Astrocyte of the hippocampus (primary cell): ENCODE data around the gene SERINC5.

Experiments used
- DNase-seq: peaks from one replicate; pipeline ENCODE4 v3.0.0; 2011; ENCODE audit warnings: low read depth, low spot score

SERINC5 gene

DNA sequence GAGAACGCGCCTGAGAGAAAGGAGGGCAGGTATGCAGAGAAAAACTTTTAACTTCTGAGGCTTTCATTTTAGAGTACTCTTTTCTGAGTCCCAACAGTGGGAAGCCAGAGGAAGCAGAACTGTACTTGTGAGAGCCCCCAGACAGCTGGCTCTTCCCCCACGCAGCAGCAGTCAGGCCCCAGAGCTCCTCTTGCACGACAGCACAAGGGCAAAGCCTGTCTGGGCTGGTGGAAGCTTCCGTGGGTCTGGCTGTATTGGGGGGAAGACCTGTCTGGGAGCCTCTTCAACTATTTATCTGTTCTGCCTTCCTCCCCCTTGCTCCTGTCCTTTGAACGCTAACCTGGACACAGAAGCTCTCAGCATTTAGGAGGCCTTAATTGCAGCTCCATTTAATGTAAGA, 152.5 kb downstream of the SERINC5 start:
- DNase-seq, result no peak

DNA sequence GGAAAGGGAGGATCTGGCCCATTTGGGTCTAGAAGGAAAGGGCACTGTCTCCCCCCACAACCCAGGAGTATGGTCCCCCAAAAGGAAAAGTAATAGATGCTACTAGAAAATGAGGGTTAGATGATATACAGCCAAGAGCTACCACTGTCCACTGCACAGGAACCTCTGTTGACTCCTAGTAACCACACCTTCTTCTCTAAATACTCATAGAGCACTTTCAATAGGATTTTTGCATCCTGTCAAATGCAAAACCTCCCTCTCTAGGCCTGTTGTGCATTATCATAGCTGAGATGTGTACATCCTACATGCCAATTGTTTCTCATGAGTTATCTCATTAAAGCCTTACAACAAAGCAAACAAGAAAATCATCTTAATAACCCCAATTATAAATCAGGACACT, 153.9 kb downstream of the SERINC5 start:
- no peak for DNase-seq

DNA sequence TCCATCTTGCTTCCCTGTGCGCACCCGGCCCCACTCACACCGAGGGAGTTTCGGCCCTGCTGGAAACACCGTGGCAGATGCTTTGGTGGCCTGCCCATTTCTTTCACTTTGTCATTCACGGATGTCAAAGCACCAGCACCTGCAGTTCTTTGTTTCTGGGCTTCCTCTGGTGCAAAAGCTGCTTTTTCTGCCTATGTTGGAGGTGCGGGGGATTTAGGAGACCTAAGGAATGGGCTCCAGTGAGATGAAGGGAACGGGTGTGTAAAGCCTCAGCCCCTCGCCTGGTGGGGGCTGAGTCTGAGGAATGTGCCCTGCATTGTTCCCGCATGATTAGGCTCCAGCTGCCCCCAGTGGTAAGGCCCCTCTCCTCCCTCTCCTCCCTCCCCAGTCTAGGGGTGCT, 158.4 kb downstream of the SERINC5 start:
- peak; percentile 41 for DNase-seq

DNA sequence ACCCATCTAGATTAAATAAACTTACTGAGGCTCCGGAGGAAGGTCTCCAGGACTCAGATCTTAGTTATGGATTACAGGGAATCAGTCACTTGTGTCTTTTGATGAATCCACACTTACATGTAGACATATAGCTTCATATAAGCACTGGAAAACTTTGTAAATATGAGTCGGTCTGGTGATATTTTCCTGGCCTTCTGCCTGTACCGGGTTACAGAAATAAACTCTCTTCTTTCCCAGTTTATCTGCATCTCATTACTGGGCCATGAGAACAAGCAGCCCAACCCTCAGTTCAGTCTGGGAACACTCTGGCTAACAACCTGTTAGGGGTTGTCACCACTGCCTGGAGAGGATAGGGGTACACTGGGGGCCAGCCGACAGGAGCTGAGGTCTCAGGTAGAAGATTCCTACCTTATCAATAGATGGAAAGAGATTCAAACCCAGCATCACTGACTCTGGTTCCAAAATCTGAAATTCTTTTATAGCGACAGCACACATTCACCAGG, 161.6 kb downstream of the SERINC5 start:
- no peak for DNase-seq

DNA sequence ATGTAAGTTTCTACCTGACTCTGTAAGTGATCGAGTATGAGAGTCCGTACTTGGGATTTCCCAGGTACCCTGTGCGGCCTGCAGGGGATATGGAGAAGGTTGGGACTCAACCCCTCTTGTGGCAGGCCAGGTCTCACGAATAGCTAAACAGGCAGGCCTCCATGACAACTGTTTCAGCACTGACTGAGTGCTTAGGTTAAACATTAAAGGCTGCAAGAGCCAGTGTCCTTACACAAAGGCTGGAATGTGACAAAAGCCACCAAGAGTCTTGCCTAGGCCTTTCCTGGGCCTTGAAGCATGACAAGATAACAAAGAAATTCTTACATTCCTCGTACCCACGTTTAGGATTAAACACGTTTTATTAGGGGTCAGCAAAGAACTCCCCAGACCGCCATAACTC, 162.1 kb downstream of the SERINC5 start:
- DNase-seq, result no peak

DNA sequence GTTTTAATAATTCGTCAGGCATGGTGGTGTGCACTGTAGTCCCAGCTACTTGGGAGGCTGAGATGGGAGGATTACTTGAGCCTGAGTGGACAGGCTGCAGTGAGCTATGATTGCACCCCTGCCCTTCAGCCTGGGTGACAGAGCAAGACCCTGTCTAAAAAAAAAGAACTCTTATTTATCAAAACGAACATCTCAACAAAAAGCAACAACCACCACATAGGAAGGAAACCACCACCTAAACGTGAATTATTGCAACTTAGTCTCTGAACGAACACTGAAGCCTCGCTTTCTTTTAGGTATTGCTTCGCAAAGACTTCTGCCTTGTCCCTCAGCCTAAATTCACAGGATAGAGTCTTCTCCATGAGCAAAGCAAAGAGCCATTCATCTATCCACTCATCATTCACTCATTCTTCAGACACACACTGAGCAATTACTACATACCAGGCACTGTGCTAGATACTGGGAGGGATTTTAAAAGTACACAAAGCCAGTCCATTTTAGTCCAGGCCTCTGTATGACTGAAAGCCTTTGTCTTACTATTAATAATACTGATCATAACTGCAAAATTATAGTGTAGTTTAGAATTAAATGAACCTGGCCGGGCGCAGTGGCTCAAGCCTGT, 163.3 kb downstream of the SERINC5 start:
- no peak for DNase-seq

DNA sequence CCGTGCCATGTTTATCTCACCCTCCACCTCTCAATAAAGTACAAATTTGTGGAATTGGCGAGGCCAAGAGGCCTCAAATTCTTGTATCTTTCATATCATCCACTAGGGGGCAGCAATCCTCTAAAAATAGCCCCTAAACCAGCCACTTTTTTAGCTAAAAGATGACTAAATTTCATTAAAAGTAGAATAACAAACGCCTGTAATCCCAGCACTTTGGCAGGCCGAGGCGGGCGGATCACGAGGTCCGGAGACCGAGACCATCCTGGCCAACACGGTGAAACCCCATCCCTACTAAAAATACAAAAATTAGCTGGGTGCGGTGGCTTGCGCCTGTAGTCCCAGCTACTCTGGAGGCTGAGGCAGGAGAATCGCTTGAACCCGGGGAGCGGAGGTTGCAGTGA, 164.1 kb downstream of the SERINC5 start:
- peak; percentile 74 for DNase-seq

DNA sequence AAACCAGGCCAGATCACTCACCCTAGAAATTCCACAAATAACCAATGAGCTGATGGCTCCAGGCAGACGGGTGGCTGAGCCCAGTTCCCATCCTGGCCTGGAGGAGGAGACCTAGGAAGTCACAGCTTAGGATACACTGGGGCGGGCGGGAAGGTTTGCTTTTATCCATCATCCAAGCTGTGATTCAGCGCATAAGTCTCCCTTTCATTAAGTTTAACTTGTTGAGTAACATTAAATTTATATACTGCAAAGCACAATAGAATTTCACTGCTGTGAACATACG, 165.0 kb downstream of the SERINC5 start:
- DNase-seq, result no peak

DNA sequence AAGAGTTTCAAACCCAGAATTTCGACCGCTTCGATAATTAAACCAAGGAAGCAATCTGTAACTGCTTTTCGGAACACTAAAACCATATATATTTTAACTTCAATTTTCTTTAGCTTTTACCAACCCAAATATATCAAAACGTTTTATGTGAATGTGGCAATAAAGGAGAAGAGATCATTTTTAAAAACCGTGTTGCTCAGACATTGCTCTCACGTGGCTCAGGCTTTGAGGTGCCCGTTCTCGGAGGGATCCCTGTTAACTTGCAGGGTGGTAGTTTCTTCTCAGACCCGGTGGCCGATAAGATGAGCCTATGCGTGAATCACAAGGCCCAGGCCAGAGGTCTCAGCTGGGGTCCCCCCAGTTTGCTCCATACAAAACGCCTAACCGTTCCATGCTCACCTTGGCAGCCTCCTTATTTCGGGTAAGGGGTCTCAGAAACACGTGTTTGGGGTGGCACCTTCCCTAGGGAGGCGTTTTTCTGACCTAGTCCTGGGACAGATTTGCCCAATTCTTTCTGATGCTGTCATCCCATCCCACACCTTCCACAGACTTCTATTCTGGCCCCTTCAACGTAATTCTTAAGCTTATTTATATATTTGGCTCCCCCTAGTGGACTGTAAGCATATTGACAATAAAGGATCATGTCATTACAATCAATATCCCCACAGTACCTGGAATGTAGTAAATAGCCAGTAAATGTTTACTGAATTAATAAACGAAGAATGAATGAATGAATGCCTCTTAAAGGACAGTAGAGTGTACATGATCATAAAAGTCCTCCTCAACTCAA, 172.6 kb downstream of the SERINC5 start:
- peak; percentile 68 for DNase-seq

DNA sequence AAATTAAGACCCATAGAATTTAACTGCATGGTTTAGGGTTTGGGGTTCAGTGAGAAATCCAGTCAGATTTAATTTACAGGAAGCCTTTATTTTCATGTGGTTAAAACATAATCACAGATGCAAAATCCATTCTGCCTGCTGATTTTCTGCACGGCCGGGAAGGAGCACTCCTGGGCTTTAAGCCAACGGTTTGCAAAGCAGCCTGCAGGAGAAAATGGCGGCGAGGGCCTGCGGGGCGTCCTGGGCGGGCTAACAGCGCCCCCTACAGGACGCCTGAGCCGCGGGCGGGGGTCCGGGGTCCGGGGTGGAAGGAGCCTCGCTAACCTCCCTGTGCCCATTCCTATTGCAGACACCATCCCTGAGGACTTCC, 173.1 kb downstream of the SERINC5 start:
- DNase-seq, result peak; percentile 89

DNA sequence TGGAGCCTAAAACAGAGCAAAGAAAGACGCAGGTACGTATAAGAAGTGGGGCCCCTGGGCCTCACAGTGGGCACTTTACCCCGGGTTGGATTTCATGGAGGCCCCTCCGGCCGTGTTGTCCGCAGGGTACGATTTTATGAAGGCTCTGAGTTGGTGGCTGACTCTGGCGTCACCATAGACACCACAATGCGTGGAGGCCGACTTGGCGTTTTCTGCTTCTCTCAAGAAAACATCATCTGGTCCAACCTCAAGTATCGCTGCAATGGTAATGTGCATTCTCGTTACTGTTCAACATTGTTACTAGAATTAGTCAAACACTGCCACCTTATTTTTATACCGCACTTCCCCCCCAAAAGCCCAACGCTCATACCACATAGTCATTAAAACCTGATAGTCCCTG, 173.6 kb downstream of the SERINC5 start:
- DNase-seq, result no peak

DNA sequence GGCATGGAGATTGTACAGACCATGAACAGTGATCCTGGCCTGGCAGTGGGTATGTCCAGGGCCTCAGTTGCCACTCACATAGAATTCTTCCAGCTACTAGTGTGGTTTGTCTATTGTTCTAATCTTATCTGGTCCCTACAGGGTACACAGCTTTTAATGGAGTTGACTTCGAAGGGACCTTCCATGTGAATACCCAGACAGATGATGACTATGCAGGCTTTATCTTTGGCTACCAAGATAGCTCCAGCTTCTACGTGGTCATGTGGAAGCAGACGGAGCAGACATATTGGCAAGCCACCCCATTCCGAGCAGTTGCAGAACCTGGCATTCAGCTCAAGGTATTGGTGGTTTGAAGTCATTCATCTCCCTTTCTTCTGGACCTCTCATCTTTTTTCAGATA, 176.9 kb downstream of the SERINC5 start:
- DNase-seq, result no peak

DNA sequence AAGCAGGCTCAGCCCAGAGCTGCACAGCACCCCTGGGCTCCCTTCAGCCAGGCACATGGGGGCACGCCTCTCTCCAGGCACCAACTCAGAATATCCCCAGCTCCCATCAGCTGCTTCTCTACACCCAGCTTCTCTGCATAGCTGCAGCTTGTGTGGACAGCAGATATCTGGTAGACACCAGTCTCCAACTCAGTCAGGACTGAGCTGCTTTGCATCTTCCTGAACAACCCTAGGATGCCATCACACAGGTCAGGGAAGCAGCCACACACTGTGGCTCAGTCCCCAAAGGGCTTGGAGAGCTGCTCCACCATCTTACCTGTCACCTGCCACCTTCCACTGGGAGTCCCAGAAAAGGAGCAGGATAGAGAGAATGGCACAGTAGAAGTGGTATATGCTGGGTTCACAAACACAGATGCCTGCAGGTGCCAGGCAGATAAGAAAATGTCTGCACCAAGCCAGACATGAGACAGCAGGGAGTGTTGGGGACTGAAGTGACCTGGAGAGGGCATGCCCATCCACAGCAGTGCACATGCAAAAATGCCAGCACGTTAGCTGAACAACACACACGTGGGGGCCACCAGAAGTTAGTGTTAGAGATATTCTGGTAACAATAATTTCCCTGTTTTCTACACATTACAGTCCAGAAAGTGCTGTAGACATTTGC, 178.7 kb downstream of the SERINC5 start:
- DNase-seq, result no peak

DNA sequence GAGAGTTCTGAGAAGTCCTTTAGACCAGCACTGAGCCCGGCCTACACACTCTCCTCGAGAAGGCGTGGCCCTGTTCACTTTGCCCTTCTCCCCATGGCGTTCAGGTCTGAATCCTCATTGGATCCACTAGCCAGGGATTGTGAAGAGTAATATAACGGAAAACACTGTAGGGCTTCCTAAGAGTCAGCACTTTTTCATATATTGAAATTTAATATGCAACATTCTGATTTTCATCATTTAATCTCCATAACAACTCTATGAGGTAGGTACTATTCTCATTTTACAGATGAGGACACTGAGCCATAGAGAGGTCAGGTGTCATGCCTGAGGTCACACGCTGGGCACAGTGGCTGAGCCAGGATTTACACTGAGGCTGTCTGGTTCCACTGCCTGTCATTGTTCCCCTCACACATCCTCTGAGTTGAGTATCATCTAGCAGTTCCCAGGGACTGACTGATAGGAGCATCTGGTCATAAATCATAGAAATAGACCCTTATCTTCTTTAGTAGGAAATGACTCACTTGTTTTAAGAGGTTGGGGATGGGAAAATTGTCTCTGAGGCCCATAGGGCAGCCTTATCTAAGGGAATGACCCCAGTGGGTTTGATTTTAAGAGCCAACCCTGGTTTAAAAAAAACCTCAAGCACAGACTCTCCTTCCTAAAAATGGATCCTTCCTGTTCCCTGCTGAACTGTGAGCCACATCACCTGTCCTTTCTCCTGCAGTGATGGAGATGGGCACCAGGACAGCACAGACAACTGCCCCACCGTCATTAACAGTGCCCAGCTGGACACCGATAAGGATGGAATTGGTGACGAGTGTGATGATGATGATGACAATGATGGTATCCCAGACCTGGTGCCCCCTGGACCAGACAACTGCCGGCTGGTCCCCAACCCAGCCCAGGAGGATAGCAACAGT, 179.5 kb downstream of the SERINC5 start:
- no peak for DNase-seq

DNA sequence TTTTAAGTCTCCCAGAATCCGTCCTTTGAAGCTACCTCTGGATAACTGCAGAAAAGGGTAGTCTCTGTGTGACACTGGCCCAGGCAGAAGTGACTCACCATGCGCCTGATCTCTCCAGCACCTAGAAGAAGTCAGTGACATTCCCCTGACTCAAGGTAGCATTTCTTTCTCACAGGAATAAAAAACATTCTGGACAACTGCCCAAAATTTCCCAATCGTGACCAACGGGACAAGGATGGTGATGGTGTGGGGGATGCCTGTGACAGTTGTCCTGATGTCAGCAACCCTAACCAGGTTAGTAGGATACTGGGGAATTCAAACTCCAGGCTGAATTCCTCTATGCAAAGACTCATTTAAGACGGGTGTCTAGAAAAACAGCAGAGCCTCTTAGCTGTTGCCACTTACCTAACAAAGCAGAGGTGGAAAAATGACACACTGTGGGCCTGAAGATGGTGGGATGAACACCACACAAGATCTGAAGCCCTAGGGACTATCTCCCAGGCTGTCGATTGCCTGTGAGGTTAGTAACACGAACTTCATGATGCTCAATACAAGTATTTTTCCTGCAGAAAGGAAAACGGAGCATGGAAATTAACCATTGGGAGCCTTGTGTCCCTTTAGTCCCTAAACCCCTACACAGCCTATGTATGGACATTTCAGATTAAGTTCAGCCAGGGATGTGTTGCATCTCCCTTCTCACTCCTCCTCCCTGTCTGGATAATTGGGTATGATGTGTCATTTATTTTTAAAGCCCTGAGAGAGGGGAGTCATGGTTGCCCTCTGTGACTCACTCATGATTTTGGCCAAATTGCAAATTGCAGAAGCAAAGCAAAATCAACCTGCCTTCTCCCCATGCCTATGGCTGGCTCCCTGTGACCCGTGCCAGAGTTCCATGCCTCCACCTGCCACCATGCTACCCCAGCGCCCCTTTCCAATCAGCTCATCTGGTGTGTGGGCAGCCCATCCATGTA, 183.5 kb downstream of the SERINC5 start:
- DNase-seq, result no peak

DNA sequence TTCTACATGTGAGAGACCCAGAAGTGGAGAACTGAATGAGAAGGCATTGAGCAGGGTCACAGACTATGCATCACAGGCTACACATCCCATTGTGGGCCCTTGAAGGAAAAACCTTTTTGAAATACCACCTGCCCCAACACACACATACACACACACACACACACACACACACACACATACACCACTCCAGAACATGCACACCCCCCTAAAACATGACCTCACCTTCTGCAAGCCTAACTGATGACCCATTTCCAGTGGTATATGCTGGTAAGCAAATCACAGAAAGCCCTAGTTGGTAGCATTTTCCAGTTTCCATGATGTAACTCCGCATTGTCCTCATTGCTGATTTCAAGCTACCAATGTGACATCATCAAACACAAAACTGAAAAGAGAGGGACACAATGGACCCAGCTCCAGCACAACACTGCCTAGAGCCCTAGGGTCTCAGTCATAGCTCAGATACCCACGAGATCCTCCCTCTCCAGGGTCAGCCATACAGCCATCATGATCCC, 184.3 kb downstream of the SERINC5 start:
- DNase-seq, result no peak

DNA sequence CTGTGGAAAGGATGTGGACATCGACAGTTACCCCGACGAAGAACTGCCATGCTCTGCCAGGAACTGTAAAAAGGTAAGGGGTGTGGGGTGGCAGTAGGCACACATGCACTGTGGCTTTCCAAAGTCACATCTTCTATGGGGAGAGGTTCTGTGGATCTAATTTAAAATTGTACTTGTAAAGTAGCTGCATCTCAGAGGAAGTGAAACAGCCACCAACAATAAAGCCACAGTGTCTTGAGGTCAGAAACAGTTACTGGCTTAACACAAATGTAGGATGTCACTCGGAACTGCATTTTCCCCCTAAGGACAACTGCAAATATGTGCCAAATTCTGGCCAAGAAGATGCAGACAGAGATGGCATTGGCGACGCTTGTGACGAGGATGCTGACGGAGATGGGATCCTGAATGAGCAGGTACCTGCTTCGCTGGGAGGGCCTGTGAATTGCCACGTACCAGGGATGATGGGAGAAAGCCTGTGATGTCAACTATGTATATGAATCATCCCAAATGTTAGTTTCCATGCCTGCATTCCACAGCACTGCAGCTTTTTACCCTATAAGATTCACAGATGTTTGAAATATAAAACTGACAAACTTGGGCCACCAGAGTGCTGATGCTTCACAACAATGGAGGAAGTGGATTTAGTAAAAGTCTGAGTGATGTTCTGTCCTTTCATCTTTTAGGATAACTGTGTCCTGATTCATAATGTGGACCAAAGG, 185.4 kb downstream of the SERINC5 start:
- DNase-seq, result no peak

DNA sequence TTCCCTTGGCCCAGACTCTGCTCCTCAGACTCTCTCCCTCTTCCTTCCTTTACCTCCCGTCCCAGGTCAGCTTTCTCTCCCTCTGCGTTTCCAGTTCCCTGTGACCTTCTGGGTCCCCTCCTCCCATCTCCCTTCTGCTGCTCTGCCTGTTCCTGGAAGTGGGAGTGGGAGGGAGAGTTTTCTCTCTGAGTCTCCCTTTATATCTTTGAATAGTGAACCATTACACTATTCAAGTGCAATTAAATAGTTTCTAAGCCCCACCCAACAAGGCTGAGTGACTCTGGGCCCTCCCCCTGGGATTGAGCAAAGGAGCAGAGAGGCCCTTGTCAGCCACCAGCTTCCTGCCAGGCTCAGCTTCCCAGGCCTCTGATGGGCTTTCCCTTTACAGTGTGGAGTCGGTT, 185.9 kb downstream of the SERINC5 start:
- no peak for DNase-seq

DNA sequence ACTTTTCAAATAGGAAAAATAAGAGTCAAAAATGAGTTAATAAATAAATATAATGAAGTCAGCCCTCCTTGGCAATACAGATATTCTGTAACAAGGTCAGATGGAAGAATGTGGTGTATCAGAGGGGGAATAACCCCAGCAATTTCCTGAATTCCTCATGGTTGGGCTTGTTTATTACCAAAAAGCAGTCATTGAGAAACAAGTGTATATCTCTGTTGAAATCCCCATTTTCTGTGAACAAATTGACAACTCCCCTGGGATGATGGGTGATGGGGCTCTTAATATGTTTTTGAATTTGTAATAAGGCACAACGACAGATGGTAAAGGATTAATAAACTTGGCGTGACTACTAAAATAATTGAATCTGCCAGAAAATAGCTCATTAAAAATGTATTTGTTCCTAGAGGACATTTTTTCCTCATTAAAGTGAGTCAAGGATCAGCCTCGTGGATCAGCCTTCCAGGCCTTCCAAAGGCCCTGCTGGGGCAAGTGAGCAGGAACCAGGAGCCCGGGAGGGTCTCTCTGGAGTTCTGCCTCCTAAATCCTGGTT, 186.5 kb downstream of the SERINC5 start:
- DNase-seq, result no peak

DNA sequence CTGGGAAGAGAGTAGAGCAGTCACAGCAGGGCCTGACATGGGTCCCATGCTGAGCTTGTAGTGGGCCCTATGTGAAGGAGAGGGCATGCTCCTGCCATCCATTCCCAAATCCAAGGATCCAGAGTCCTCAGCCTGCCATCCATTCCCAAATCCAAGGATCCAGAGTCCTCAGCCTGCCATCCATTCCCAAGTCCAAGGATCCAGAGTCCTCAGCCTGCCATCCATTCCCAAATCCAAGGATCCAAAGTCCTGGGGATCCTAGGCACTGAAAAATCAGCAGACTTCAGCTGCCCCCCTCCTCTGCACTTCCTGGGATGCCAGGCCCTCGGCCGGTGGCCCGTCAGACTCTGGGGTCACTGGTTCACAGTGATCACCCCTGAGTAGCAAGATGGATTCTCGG, 187.1 kb downstream of the SERINC5 start:
- DNase-seq, result no peak
